Measurements from ENCODE around the gene LCOR.
"Not testable (repeated sequence)": the region's sequence is repeated elsewhere in the genome, so short reads cannot be mapped to it uniquely, and the experiment has no call there.

The LCOR gene

GRCh38 chr10:97028832-97029178, 196.7 kb downstream of the LCOR start:
- no peak for DNase-seq (ENCODE audit: low spot score)
- ChIA-PET POLR2A (ENCODE audit: low non-redundant PET) (no interaction called here), CTCF (interaction anchor here (0.5 to 0.7 kb wide), 3 partner anchors 43 to 702 kb away, joined by 3 to 4 read pairs (median 3); no protein-coding TSS in a partner anchor)
- no peak for TF ChIP-seq CTCF (conservative IDR thresholded peaks at IDR 0.05; ENCODE audit: low read depth)
- H3K27ac ChIP-seq = no peak overlapping the region

DNA sequence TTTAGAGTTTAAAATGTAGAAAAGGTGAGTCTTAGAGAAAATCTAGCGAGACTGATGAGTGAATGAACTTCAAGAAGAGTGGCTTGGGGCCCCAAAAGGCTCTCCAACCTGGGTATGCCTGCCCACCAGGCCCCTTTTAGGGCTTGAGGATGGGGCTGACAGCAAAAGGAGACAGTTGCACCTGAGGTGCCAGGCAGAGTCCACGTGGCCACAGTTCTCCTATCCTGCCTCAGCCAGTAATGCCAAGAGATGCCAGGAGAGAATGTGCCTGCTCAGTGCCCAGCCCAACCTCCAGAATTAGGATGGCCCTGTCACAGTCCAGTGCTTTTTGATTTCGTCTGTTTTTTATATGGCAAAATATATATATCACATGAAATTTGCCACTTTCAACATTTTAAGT, 197.2 kb downstream of the LCOR start:
- TF ChIP-seq CTCF (conservative IDR thresholded peaks at IDR 0.05; ENCODE audit: low read depth) = no peak

GRCh38 chr10:97030894-97031293, 198.8 kb downstream of the LCOR start:
- POLR2A ChIA-PET (ENCODE audit: low non-redundant PET) = no interaction called here
- no peak overlapping the region for H3K27ac ChIP-seq
- CTCF ChIA-PET = no interaction called here
- TF ChIP-seq CTCF (conservative IDR thresholded peaks at IDR 0.05; ENCODE audit: low read depth) = no peak
- no peak for DNase-seq (ENCODE audit: low spot score)

More for the DNA sequence above, 197.2 kb downstream of the LCOR start:
- ChIA-PET POLR2A (ENCODE audit: low non-redundant PET) (no interaction called here), CTCF (interaction anchor here (0.5 to 0.7 kb wide), 3 partner anchors 43 to 702 kb away, joined by 3 to 4 read pairs (median 3); no protein-coding TSS in a partner anchor)
- DNase-seq (ENCODE audit: low spot score) = no peak
- no peak overlapping the region for H3K27ac ChIP-seq

- no peak overlapping the region for H3K27ac ChIP-seq
- ChIA-PET POLR2A (ENCODE audit: low non-redundant PET) (no interaction called here), CTCF (no interaction called here)
- DNase-seq (ENCODE audit: low spot score) = no peak
- TF ChIP-seq CTCF (conservative IDR thresholded peaks at IDR 0.05; ENCODE audit: low read depth) = no peak
Observed at GRCh38 chr10:97031459-97031858, 199.4 kb downstream of the LCOR start.

- ChIA-PET CTCF (interaction anchor here (0.6 kb wide), 4 partner anchors 43 to 390 kb away, joined by 3 to 6 read pairs (median 3); no protein-coding TSS in a partner anchor), POLR2A (ENCODE audit: low non-redundant PET) (no interaction called here)
- no peak for DNase-seq (ENCODE audit: low spot score)
- no peak for TF ChIP-seq CTCF (conservative IDR thresholded peaks at IDR 0.05; ENCODE audit: low read depth)
- no peak overlapping the region for H3K27ac ChIP-seq
Observed at GRCh38 chr10:97032624-97033023, 200.5 kb downstream of the LCOR start.

- H3K27ac ChIP-seq; DNase-seq (ENCODE audit: low spot score); CTCF ChIA-PET: not testable (repeated sequence)
- POLR2A ChIA-PET (ENCODE audit: low non-redundant PET) = interaction anchor here (0.6 kb wide), 1 partner anchor 187 kb away, joined by 3 read pairs; no protein-coding TSS in a partner anchor
Observed at GRCh38 chr10:97033841-97034240, 201.7 kb downstream of the LCOR start.

DNA sequence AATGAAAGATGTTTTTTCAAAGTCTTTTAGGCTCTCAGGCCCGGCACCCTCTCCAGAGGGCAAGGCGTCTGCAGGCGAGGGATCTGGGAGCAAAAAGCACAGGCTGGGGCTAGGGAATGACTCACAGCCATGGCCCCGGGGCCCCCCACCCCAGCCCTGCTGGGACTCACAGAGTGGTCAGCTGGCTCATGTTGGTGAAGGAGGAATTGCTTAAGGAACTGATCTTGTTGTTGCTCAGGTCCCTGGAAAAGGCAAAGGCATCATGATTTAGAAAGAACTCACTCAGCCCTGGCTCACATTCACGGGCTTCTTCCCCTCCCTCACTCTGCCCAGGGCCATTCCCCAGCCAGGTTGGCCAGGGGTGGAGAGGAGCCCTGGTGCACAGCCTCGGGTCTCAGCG, 202.2 kb downstream of the LCOR start:
- TF ChIP-seq CTCF (conservative IDR thresholded peaks at IDR 0.05; ENCODE audit: low read depth) = no peak
- no peak for DNase-seq (ENCODE audit: low spot score)
- POLR2A ChIA-PET (ENCODE audit: low non-redundant PET) = interaction anchor here (0.6 kb wide), 1 partner anchor 187 kb away, joined by 3 read pairs; no protein-coding TSS in a partner anchor
- CTCF ChIA-PET = no interaction called here
- H3K27ac ChIP-seq = no peak overlapping the region
